Esophagus muscularis mucosa (tissue), 4 donors: ENCODE measurements around the gene ANKFY1. TPM values are rescaled to one million over a fixed set of nuclear protein-coding genes. Genes with fewer than 3 reads are reported as not detected.
"Not testable (repeated sequence)": the region's sequence is repeated elsewhere in the genome, so short reads cannot be mapped to it uniquely, and the experiment has no call there.

ENCODE experiments used
- DNase-seq: peaks from one replicate; pipeline ENCODE4 v3.0.0-alpha.2; 2017; ENCODE audit errors: extremely low spot score
- H3K27ac ChIP-seq, 4 donors: fragments of 200-600 bp; sonication (generic); replicated peaks in 1 of 4; 1 replicate in 3 of 4; 2 replicates in 1 of 4; pipeline ENCODE4 v1.5.1; 2016 to 2019; ENCODE audit warnings: mild to moderate bottlenecking in 1 of 4
- H3K27me3 ChIP-seq, 4 donors: fragments of 200-600 bp; sonication (generic); one replicate each; pipeline versions ENCODE4 v1.5.1 to v1.6.0; 2016 to 2019
- H3K36me3 ChIP-seq, 4 donors: fragments of 200-600 bp; sonication (generic); one replicate each; pipeline ENCODE4 v1.5.1; 2016 to 2019
- H3K4me1 ChIP-seq, 4 donors: fragments of 200-600 bp; sonication (generic); one replicate each; pipeline ENCODE4 v1.5.1; 2016 to 2019
- H3K4me3 ChIP-seq, 4 donors: fragments of 200-600 bp; sonication (generic); 1 replicate in 2 of 4; 2 replicates in 2 of 4; pipeline ENCODE4 v1.5.1; 2016 to 2019; ENCODE audit warnings: mild to moderate bottlenecking in 4 of 4, moderate library complexity in 1 of 4
- H3K9me3 ChIP-seq, 4 donors: fragments of 200-600 bp; sonication (generic); 1 replicate in 3 of 4; 2 replicates in 1 of 4; pipeline ENCODE4 v1.5.1; 2016 to 2019
- EP300 ChIP-seq: sonication (generic); formaldehyde crosslinking; IDR thresholded peaks from one replicate; pipeline ENCODE4 v1.6.1; 2017; ENCODE audit warnings: antibody characterized with exemption
- POLR2A ChIP-seq: fragments of 450-650 bp; IDR thresholded peaks from one replicate; pipeline ENCODE4 v1.6.1; 2017; ENCODE audit warnings: antibody characterized with exemption, moderate library complexity, mild to moderate bottlenecking, low read depth
- POLR2AphosphoS5 ChIP-seq, 2 donors: sonication (generic); formaldehyde crosslinking; IDR thresholded peaks; one replicate each; pipeline ENCODE4 v1.6.1; 2017; ENCODE audit warnings: antibody characterized with exemption in 2 of 2
- WGBS: methylation state at CpG from one replicate; pipeline ENCODE4 v1.1.5; 2018; 5-methylcytosine and 5-hydroxymethylcytosine counted together
- intact Hi-C: fragments of 100-400 bp; cut with DNase I; formaldehyde crosslinking; loops from one replicate; pipeline ENCODE4 v1.15.1; 2023
- total RNA-seq, 4 donors: library from RNA; depleted of rRNA; stranded (reverse); fragments of >200 nt; gene quantifications; one replicate each; pipeline versions ENCODE4 v1.1.0 to v1.2.1, GENCODE V29; 2016
- TF ChIP-seq, protein P1 (sequence below), 3 experiments: fragments of 200-600 bp in 2 of 3; fragments of 450-650 bp in 1 of 3; sonication (generic) in 2 of 3; IDR thresholded peaks; one replicate each; pipeline ENCODE4 v1.5.1; 2017 to 2019; ENCODE audit warnings: antibody characterized with exemption in 3 of 3, mild to moderate bottlenecking in 2 of 3, moderate library complexity in 1 of 3

Gene ANKFY1
- total RNA-seq, 4 donors from 2014 or later = 28.2 to 41.0 (median 36.7) TPM

DNA sequence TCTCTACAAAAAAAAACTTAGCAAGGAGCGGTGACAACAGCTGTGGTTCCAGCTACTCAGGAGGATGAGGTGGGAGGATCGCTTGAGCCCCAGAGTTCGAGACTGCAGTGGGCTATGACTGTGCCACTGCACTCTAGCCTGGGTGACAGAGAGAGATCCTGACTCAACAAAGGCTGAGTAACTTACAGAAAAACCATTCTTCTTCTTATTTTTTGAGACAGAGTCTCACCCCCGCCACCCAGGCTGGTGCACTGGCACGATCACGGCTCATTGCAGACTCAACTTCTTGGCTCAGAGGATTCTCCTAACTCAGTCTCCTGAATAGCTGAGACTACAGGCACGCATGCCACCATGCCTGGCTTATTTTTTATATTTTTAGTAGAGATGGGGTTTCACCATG is 64.8 kb downstream of the ANKFY1 start:
- no peak for DNase-seq
- H3K4me3 ChIP-seq = no peak overlapping the region
- intact Hi-C loops = loop anchor here (5.0 kb wide), 1 partner anchor 213 kb away; no protein-coding TSS in a partner anchor
- H3K9me3 ChIP-seq = no peaks in the 10 kb centered on the region
- H3K36me3 ChIP-seq = peaks cover 23 to 59% (median 43%) of the 10 kb centered on the region in 4 donors
- TF ChIP-seq EP300 (no peak), POLR2AphosphoS5 (IDR thresholded peaks at IDR 0.05) (no peak), POLR2A (no peak)
- TF ChIP-seq, protein P1, sequence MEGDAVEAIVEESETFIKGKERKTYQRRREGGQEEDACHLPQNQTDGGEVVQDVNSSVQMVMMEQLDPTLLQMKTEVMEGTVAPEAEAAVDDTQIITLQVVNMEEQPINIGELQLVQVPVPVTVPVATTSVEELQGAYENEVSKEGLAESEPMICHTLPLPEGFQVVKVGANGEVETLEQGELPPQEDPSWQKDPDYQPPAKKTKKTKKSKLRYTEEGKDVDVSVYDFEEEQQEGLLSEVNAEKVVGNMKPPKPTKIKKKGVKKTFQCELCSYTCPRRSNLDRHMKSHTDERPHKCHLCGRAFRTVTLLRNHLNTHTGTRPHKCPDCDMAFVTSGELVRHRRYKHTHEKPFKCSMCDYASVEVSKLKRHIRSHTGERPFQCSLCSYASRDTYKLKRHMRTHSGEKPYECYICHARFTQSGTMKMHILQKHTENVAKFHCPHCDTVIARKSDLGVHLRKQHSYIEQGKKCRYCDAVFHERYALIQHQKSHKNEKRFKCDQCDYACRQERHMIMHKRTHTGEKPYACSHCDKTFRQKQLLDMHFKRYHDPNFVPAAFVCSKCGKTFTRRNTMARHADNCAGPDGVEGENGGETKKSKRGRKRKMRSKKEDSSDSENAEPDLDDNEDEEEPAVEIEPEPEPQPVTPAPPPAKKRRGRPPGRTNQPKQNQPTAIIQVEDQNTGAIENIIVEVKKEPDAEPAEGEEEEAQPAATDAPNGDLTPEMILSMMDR (IDR thresholded peaks at IDR 0.05) = no peak
- H3K4me1 ChIP-seq = peaks cover 0 to 13% (median 10%) of the 10 kb centered on the region in 4 donors
- peak overlapping the region in 1 of 4 donors; percentile 13 for H3K27ac ChIP-seq
- 82% methylated on average over 7 of the region's 7 CpGs for WGBS
- H3K27me3 ChIP-seq = no peaks in the 10 kb centered on the region

DNA sequence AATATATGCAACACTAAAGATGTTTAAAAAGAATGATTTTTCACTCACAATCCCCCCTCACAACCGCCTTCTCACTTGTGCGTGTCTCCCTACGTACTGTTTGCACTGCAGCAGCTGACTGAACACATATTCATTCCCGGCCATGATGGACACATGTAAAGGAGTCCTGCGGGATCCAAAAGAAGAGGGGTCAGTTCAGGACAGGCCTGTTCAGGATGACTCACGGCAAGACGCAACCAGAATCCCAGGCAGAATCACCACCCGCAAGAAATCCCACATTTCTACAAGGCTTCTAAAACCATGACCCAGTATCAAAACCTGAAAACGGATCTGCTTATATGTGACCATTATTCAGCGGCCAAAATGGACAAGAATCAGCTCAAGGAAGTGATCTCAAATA is 68.5 kb downstream of the ANKFY1 start:
- 71% methylated on average over 10 of the region's 10 CpGs for WGBS
- no peak for DNase-seq
- Histone ChIP-seq H3K27ac (peak overlapping the region in 2 of 4 donors; percentile 17 to 35), H3K4me3 (no peak overlapping the region), H3K9me3 (no peaks in the 10 kb centered on the region), H3K4me1 (peaks cover 0 to 7% (median 2%) of the 10 kb centered on the region in 4 donors), H3K36me3 (peaks cover 32 to 69% (median 60%) of the 10 kb centered on the region in 4 donors), H3K27me3 (no peaks in the 10 kb centered on the region)
- TF ChIP-seq, protein P1 (IDR thresholded peaks at IDR 0.05) = no peak
- TF ChIP-seq EP300 (no peak), POLR2AphosphoS5 (IDR thresholded peaks at IDR 0.05) (no peak), POLR2A (no peak)
- intact Hi-C loops = loop anchor here (5.0 kb wide), 1 partner anchor 217 kb away; no protein-coding TSS in a partner anchor

DNA sequence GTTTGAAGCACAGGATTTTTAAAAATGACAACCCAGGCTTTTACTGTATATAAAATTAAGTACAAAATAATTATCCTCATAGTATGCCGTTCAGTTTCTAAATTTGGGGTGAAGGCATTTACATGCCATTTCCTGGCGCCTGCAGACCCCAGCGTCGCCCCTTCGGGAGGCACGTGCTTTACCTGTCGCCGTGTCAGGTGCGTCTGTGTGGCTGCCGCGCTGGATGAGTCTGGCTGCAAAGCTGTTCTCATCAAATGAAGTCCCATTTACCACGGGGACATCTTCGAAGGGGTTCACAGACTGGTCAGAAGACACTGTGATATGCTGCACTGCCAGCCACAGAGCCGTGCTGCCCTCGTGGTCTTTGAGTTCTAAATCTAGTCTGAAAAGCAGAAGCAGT is 69.0 kb downstream of the ANKFY1 start:
- Histone ChIP-seq H3K4me3 (no peak overlapping the region), H3K27ac (no peak overlapping the region), H3K27me3 (no peaks in the 10 kb centered on the region), H3K9me3 (no peaks in the 10 kb centered on the region), H3K4me1 (peaks cover 0 to 7% (median 2%) of the 10 kb centered on the region in 4 donors), H3K36me3 (peaks cover 32 to 72% (median 63%) of the 10 kb centered on the region in 4 donors)
- no peak for TF ChIP-seq EP300
- TF ChIP-seq, protein P1 (IDR thresholded peaks at IDR 0.05) = no peak
- TF ChIP-seq POLR2A = no peak
- no peak for TF ChIP-seq POLR2AphosphoS5 (IDR thresholded peaks at IDR 0.05)
- intact Hi-C loops = loop anchor here (5.0 kb wide), 1 partner anchor 218 kb away; no protein-coding TSS in a partner anchor
- DNase-seq = no peak
- WGBS = 90% methylated on average over 15 of the region's 15 CpGs

DNA sequence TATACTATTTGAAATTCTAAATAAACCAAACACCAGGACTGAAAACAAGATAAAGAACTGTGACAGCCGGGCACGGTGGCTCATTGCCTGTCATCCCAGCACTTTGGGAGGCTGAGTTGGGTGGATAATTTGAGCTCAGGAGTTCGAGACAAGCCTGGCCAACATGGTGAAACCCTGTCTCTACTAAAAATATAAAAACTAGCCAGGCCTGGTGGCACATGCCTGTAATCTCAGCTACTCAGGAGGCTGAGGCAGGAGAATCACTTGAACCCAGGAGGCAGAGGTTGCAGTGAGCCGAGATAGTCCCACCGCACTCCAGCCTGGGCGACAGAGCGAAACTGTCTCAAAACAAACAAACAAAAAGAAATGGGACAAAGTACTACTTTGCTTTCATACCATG is 73.0 kb downstream of the ANKFY1 start:
- H3K9me3 ChIP-seq, H3K27me3 ChIP-seq, H3K27ac ChIP-seq, DNase-seq, H3K4me3 ChIP-seq, intact Hi-C loops, H3K4me1 ChIP-seq: not testable (repeated sequence)
- 79% methylated on average over 7 of the region's 7 CpGs for WGBS
- H3K36me3 ChIP-seq = peaks cover 36 to 90% (median 83%) of the 10 kb centered on the region in 4 donors

DNA sequence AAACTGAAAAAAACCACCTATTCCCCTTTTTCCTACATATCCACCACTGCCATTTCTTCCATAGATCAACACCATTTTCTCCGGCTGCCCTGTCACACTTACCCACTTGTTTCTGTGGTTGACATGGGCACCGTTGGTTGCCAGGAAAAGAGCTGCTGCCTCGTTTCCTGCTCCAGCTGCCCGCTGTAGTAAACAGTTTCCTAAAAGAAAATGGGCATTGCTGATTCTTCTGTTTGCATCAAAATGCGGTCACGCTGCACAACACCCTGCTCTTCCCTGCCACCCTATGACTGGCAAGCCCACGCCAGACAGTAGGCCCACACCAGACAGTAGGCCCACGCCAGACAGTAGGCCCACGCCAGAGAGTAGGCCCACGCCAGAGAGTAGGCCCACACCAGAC is 74.5 kb downstream of the ANKFY1 start:
- TF ChIP-seq EP300 = no peak
- TF ChIP-seq, protein P1 (IDR thresholded peaks at IDR 0.05) = no peak
- TF ChIP-seq POLR2AphosphoS5 (IDR thresholded peaks at IDR 0.05) = no peak
- no peak for TF ChIP-seq POLR2A
- peaks cover 39 to 90% (median 82%) of the 10 kb centered on the region in 4 donors for H3K36me3 ChIP-seq
- WGBS = 78% methylated on average over 9 of the region's 10 CpGs
- no peak overlapping the region for H3K4me3 ChIP-seq
- no peaks in the 10 kb centered on the region for H3K9me3 ChIP-seq
- no peak for DNase-seq
- intact Hi-C loops = no loop called here
- H3K27ac ChIP-seq = peak overlapping the region in 1 of 4 donors; percentile 14
- no peaks in the 10 kb centered on the region for H3K27me3 ChIP-seq
- H3K4me1 ChIP-seq = no peaks in the 10 kb centered on the region
